GM13976 (cell line): ENCODE results near the gene PEAK1.

Source experiments
- DNase-seq: peaks from one replicate; pipeline ENCODE4 v3.0.0; 2012; ENCODE audit warnings: low spot score
- CTCF ChIP-seq: IDR thresholded peaks from 2 replicates; pipeline ENCODE4 v1.5.1; 2012; ENCODE audit warnings: borderline replicate concordance, mild to moderate bottlenecking; ENCODE audit not compliant: insufficient read depth; ENCODE audit errors: extremely low read depth, missing control alignments, control extremely low read depth
- in situ Hi-C: fragments of 300-500 bp; cut with MboI; formaldehyde crosslinking; loops from one replicate; pipeline ENCODE4 v1.12.0; 2022; ENCODE audit warnings: low sequenced_read_pairs, mixed read lengths, inconsistent platforms; ENCODE audit not compliant: unreplicated experiment

Gene PEAK1

DNA sequence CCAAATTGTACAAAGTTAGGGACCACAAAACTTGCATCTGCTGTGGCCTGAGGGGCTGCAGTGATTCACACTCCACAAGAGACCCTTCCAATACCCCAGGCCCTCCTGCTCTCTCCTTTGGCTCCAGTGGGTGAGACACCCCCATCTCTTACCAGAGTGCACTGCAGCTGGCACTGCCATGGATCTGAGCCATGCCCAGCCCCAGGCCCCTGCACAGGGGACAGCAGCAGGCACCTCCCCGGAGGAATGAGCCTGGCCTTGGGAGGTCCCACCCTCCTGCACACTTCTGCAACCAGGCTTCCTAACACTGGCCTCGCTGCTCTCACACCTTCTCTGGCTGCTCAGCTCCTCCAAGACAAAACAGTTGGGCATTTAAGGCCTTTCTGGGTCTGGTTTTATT is 332.7 kb downstream of the PEAK1 start:
- in situ Hi-C loops: no loop called here

DNA sequence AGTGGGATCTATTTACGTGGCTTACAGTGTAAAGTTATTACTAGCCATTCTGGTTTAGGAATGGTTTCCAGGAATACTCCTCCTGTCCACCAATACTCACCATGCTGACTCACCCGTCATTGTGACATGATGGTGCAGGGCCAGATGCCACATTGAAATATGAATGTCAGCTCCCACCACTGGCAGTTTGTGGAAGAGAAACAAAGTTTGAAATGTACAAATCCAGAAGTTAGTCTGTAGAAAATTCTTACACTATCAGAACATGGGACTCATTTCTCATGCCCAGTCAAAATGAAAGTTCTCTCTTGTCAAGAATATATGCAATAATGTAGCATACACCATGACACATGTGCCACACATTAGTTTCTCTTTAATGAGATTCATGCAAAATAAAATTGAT is 334.6 kb downstream of the PEAK1 start:
- in situ Hi-C loops: no loop called here
- no peak for TF ChIP-seq CTCF
- peak; percentile 51 for DNase-seq

More for the DNA sequence above, 332.7 kb downstream of the PEAK1 start:
- TF ChIP-seq CTCF: no peak
- DNase-seq: no peak

- no peak for TF ChIP-seq CTCF
- DNase-seq: no peak
- in situ Hi-C loops: no loop called here
Measured at GRCh38 chr15:77084436-77084835, 335.5 kb downstream of the PEAK1 start.

DNA sequence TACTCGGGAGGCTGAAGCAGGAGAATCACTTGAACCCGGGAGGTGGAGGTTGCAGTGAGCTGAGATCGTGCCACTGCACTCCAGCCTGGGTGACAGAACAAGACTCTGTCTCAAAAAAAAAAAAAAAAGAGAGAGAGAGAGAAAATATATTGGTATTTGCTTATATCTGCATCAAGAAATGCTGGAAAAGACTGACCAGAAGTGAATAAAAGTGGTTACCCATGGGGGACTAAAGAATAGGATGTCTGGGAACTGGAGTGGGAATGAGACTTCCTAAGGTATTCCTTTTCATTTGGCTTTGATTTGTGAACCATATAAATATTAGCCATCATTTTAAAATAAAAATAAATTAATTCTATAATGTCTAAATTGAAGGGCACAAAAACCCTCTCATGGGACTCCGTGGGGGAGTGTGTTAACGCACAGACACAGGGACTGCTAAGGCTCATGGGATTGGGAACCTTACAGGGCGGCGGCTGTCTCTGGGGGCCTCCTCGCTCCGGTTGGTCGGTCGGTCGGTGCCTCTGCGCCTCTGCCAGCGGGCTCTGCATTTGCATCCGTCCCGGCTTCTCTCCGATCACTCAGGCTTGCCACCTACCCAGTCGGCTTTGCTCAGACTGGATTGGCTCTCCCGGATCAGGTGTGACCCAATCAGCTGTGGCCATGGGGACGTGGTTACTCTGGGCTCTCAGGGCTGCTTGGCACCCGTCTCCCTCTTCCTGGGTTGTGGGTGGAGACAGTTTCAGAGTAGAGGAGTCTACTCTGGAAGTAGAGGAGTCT is 336.3 kb downstream of the PEAK1 start:
- no peak for TF ChIP-seq CTCF
- DNase-seq: peak; percentile 59
- in situ Hi-C loops: no loop called here

- no peak for TF ChIP-seq CTCF
- no peak for DNase-seq
- in situ Hi-C loops: no loop called here
Measured at GRCh38 chr15:77081971-77082370, 337.9 kb downstream of the PEAK1 start.

GRCh38 chr15:77076323-77076915 is 343.5 kb downstream of the PEAK1 start:
- no peak for TF ChIP-seq CTCF
- in situ Hi-C loops: no loop called here
- DNase-seq: no peak
